ENCODE results near the gene HCST.
A peak's percentile ranks its signal among the peaks of the same experiment; 100 is the strongest.
"Not testable (repeated sequence)": the region's sequence is repeated elsewhere in the genome, so short reads cannot be mapped to it uniquely, and the experiment has no call there.

Gene HCST

DNA sequence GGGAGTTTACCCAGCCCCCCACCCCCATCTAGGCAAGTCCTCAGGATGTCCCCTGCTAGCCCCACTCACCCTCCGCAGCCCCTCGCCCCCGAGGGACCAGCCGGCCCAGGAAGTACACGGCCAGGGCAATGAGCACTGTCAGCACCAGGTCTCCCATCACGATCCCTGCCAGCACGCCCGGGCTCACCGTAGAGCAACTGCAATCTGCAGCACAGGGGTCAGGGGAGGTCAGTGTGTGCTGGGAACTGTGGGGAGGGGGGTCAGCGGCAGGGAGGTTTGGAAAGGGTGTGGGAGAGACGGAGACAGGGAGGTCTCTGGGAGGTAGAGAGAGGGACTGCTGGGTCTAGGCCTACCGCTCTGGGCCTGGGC lies 5.0 kb downstream of the HCST start:
- DNase-seq, result no peak

DNA sequence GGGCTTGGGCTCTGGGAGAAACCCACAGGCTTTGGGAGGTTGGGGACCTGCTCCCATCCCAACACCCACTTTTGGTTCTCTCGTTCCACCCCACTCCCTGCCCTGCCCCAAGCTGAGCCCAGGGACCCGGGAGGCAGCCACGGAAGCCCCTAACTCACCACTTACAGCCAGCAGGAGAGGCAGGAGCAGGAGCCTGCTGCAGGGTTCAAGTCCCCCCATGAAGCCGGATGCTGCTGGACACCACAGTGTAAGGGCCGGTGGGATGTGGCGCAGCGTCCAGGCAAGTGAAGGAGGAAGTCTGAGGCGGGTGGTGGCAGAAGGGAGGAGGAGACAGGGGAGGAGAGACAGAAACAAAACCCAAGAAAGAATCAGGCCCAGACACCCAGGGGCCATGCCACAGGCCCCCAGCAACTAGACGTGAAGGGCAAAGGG lies 5.7 kb downstream of the HCST start, which contains the start of gene TYROBP:
TYROBP (minus strand) TSS at position 286 of the 432 bp plus-strand sequence; CDS start at position 219, 67 bp downstream.
- DNase-seq, result no peak

DNA sequence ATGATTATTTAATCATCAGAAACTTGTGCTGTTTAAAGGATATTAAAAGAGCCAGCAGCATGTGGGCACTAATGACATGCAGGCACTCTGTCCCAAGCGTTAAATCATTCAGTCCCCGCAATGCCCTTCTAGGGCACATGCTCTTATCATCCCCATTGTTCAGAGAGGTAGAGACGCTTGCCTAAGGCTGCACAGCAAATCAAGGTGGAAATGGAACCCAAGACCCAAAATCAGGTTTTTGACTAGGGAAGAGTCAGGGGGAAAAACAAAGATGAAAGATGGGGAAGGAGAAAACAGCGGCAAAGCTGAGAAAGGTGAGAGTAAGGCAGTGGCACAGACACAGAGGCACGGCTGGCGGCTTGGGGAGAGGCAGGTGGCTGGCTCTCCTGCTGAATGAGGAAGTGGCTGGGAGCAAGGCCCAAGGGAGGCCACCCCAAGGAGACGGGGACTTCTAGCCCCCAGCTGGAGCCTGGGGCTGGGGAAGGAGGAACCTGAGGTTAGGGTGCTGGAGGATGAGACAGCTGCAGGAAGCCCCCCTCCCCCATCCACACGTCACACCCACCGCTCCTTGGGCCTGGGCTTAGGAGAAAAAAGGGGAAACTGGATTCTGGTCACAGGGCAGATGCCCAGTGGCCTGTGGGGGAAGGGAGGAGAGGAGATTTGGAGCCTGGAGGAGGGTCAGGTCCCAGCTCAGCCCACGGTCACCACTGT lies 6.8 kb downstream of the HCST start:
- no peak for DNase-seq

DNA sequence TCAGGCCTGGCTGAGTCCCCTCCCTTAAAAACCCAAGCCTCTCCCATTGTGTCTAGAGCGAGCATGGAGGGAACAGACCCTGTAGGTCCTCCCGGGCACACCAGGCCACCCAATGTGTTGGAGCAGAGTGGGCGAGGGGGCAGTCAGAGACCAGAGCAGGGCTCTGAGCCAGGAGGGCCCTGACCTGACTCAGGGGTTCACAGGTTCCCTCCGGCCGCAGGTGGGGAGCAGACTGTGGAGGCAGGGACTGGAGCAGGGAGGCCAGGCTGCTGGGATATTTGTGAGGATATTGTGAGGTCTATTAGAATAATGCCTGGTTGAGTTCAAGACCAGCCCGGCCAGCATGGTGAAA lies 7.3 kb downstream of the HCST start:
- no peak for DNase-seq

DNA sequence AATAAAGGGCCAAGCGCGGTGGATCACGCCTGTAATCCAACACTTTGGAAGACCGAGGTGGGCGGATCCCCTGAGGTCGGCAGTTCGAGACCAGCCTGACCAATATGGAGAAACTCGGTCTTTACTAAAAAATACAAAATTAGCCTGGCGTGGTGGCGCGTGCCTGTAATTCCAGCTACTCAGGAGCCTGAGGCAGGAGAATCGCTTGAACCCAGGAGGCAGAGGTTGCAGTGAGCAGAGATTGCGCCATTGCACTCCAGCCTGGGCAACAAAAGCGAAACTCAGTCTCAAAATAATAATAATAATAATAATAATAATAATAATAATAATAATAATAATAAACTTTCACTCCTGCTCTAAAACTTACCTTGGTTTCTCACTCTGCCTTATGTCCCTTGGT lies 8.0 kb downstream of the HCST start:
- not testable (repeated sequence) for DNase-seq

DNA sequence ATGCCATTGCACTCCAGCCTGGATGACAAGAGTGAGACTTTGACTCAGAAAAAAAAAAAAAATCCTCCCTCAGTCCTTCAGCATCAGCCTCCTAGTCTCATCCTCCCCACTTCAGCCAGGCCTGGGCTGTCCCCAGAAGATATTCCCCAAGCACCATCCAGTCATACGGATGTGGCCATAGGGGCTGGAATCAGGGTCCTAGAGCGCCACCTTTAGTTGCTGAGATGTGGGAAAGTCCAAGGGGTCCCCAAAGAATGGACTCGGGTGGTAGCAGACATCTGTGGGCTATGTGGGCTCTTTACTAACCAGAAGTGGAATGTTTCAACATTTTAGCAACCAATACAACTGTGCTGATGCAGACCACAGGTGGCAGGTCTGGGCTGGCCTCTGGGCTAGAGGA lies 8.8 kb downstream of the HCST start:
- DNase-seq, result no peak

DNA sequence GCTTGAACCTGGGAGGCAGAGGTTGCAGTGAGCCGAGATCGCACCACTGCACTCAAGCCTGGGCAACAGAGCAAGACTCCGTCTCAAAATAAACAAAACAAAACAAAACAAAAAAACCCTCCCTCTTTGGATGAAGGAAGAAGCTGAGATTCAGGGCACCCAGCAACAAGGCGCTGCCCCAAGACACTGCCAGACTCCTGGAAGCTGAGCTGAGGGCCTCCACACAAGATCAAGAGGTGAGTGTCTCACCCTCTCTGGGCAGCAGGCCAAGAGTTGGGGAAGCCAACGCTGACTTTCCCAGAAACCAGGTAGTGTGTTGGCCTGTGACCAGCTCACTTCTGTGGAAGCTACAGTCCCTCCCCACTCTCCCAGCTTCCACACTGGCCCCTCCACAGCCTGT lies 9.5 kb downstream of the HCST start:
- no peak for DNase-seq

DNA sequence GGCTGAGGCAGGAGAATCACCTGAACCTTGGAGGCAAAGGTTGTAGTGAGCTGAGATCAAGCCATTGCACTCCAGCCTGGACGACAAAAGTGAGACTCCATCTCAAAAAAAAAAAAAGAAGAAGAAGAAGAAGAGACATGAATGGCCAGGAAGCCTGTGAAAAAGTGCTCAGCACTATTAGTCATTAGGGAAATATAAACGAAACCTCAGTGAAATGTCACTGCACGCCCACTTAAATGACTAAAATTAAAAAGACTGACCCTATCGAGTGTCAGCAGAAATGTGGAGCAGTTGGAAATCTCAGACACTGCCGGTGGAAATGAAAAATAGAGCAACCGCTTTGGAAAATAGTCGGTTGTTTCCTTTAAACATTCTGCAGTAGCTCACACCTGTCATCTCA lies 11.3 kb downstream of the HCST start:
- DNase-seq, result no peak

DNA sequence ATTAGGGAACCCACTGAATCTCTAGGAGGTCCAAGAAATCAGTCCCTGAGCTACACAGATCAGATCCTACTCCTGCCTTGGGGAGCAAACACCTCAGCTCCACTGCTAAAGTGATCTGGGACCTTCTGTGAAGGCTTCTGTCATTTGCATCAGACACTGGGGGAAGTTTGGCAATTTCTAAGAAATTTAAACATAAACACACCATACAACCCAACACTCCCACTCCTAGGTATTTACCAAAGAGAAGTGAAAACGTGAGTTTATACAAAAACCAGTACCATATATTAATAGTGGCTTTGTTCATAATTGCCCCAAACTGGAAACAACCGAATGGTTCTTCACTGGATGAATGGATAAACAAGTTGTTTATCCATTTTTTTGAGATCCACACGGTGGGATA lies 13.1 kb downstream of the HCST start:
- no peak for DNase-seq

DNA sequence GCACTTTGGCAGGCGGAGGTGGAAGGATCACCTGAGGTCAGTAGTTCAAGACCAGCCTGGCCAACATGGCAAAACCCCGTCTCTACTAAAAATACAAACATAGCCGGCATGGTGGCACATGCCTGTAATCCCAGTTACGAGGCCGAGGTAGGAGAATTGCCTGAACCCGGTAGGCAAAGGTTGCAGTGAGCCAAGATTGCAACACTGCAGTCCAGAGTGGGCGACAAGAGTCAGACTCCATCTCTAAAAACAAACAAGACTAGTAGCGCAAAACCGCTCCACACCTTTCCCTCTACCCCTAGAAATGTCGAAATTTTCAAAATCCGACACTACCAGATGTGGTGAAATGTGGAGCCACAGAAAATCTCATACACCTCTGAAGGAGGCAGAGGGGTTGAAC lies 17.0 kb downstream of the HCST start:
- no peak for DNase-seq

DNA sequence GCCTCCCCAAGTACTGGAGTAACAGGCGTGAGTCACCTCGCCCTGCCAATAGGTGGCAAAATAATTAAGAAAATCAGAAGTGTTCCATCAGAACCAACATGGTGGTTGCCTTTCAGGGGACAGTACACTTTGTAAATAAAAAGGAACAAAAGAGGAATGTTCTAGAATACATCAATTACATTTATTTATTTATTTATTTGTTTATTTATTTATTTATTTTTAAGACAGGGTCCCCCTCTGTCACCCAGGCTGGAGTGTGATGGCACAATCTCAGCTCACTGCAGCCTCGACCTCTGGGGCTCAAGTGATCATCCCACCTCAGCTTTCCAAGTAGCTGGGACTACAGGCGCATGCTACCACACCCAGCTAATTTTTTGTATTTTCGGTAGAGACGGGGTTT lies 18.7 kb downstream of the HCST start:
- no peak for DNase-seq

DNA sequence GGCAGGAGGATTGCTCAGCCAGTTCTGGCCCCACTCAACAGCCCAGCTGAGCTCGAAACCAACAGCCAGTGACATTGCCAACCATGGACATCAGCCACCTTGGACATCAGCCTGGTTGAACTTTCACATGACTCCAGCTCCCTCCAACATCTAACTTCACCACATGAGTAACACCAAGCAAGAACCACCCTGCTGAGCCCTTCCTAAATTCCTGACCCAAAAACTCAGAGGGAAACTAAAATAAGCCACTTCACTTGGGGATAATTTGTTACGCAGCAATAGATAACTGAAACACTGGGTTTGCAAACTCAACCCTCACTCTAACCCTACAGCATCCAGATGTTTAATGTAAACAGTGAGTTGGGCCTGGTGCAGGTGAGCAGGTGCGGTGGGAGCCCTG lies 23.2 kb downstream of the HCST start:
- no peak for DNase-seq

DNA sequence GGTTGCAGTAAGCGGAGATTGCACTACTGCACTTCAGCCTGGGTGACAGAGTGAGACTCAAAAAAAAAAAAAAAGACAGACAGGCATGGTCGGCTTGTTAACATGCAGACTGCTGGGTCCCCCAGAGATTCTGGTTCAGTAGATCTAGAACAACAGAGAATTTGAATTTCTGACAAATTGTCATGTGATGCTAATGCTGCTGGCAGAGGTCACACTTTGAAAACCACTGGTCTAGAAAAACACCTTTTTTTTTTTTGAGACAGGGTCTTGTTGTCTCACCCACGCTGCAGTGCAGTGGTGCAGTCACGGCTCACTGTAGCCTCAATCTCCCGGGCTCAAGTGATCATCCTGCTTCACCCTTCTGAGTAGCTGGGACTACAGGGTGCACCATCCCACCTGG lies 26.2 kb downstream of the HCST start:
- DNase-seq, result no peak

DNA sequence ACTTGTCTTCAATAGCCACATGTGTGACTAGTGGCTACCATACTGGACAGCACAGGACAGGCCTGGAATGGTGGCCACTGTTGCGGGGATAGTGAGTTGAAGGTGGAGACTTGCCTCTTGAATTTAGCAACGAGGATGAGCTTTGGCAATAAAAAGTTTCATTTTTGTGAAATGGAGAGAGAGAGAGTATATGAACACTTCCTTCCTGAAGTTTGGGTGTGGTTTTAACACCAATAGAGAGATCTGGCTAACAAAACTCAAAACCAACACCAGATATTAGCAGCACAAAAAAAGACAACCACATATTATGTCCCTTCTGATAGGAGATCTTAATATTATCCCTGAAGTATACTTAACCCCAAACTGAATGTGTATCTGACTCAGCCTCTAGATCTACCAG lies 27.5 kb downstream of the HCST start:
- no peak for DNase-seq

DNA sequence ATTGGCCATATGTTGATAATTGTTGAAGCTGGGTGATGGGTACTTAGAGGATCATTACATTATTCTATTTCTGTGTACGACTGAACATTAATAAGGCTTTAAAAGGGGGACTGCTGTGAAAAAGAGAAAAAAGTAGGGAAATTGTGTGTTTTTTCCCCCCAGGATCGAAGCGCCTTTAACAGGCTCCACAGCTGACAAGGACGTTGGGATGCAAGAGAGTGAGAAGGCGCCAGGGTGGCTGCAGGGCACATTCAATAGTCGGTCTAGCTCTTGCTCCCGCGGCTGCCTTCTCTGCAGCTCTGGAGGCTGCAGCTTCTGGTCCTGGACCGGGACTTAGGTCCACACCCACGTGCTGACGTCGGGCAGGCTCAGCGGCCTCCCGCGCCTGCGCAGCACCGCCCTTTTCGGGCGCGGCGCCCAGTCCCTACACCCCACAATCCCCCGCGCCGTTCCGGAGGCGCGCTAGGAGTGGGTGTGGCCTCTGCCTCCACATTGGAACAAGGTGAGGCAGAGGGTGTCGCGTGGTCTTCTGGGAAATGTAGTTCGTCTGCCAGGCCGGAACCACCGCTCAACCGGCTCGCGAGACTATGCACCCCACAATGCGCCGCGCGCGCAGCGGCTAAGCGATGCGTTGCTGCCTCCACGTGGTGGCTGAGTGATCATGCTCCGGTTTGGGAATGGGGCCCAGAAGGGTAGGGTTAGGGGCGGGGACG lies 29.0 kb downstream of the HCST start:
- peak; percentile 100 for DNase-seq

DNA sequence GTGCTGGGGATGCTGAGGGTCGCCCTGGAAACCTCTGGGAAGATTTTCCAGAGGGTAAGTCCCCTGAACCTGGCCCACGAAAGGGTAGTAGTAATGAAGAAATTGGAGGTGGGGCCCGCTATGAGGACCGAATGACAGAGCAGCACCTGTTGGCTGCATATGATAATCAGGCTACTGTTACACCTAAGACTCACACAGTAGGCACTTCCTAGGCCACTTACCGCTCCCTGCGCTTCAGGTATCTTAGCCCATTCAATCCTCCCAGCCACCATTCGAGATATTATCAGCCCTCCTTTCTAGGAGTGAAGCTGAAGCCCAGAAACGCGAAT lies 29.5 kb downstream of the HCST start:
- DNase-seq, result no peak

DNA sequence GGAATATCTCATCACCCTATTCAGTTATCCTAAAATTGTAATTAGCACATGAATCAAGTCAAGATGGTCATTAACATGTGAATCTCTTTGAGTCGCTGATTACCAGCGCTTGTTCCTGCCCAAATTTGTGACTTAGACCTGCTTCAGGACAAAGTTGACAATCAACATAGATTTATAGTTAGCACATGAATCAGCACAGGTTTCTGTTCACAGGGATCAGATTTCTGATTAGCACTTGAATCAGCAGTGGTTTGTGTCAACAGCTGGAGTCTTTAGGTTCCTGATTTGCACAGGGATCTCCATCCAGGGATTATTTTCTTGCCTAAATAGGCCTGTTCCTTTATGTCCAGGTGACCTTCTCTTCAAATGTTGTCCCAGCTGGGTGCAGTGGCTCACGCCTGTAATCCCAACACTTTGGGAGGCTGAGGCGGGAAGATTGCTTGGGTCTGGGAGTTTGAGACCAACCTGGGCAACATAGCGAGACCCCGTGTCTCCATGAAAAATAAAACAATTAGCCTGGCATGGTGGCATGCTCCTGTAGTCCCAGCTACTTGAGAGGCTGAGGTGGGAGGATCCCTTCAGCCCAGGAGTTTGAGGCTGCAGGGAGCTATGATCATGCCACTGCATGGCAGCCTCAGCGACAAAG lies 30.1 kb downstream of the HCST start:
- DNase-seq, result no peak

DNA sequence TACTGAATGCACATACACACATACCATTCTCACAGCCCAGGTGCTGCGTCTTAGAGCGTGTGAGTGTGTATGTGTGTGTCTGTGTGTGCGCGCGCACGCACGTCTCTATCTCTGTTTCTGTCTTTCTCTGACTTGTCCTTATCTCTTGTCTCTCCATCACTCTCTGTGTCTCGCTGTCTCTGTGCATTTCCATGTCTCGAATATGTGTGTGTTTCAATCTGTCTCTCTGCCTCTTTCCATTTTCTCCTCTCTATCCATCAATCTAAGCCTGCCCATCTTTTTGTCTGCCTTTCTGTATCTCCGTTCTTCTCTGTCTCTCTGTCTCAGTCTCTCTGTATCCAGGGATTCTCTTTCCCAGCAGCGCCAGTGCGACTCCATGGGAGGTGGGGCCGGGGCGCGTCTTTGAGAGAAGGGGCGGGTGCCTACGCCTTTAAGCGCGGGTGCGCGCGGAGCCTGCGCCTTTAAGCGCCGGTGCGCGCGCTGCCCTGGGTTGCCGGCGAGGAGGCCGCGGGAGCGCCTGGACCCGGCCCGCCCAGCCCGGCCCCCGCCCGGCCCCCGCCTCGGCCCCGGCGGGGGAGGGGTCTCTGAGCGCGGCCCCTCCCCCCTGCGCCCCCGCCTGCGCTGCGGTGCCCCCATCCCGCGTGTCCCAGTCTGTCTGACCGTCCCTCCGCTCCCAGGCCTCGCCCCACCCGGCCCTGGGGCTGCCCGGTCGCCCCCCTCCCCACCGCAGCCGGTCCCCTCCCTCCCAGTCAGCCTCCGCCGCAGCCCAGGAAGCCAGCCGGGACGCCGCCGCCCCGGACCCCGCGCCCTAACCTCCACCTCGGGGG lies 33.8 kb downstream of the HCST start, which contains the start of gene LRFN3:
LRFN3 (plus strand) TSS at position 464 of the 827 bp plus-strand sequence. CDS start 3,052 bp downstream, outside the sequence.
- DNase-seq, result peak; percentile 99

DNA sequence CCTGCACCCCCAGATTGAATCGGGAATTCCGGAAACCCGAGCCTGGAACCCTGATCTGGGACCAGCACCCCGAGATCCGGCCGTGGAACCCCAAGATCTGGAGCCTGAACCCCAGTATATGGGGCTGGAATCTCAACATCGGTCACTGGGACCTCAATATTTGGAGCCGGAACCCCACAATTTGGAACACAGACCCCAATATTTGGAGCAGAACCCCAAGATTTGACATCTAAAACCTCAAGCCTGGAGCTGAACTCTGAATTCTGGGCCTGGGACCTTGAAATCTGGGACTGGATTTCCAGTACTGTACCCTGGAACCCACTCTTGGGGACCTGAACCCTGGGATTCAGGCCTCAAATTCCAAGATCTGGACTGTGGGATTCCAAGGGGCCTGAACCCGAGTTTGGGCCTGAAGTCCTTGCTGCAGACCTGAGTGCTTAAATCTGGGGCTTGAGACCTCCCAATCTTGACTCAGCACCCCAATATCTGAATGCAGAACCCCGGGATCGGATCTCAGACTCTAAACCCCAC lies 34.5 kb downstream of the HCST start:
- no peak for DNase-seq

DNA sequence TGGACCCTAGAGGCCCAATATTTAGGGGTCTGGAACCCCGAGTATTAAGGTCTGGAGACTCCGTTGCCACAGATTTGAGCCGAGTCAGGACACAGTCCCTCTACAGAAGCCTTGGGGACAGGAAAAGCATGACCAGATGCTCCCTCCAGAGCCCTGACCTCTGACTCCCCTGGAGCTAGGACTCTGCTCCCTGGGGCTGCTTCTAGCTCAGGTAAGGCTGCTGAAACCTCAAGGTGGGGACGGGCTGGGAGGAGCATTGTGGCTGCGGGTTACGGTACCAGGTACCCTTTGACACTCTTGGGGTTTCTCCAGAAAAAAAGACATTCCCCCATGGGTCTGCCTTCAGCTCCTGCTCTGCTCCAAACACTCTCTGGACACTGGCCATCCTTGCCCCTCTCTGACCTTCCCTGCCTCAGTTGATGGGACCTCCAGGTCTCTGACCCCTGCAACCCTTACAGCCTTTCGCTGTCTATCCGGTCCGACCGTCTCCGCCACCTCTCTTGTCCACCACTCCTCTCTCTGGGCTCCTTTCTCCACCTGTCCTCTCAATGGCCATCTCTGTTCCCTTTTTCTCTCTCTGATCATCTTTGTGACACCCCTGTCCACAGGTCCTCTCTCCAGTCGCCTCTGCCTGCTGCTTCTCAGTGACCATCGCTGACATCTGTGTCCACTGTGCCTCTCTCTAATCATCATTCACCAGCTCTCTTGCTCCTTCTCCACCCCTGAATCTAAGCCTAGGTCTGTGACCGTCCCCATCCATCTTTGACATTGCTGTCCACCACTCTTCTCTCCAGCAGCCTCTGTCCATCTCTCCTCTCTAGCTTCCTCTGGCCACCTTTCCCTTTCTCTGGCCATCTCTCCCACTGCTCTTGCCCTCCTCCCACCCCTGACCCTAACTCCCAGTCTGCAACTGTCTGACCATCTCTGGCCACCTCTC lies 35.3 kb downstream of the HCST start:
- DNase-seq, result no peak

DNA sequence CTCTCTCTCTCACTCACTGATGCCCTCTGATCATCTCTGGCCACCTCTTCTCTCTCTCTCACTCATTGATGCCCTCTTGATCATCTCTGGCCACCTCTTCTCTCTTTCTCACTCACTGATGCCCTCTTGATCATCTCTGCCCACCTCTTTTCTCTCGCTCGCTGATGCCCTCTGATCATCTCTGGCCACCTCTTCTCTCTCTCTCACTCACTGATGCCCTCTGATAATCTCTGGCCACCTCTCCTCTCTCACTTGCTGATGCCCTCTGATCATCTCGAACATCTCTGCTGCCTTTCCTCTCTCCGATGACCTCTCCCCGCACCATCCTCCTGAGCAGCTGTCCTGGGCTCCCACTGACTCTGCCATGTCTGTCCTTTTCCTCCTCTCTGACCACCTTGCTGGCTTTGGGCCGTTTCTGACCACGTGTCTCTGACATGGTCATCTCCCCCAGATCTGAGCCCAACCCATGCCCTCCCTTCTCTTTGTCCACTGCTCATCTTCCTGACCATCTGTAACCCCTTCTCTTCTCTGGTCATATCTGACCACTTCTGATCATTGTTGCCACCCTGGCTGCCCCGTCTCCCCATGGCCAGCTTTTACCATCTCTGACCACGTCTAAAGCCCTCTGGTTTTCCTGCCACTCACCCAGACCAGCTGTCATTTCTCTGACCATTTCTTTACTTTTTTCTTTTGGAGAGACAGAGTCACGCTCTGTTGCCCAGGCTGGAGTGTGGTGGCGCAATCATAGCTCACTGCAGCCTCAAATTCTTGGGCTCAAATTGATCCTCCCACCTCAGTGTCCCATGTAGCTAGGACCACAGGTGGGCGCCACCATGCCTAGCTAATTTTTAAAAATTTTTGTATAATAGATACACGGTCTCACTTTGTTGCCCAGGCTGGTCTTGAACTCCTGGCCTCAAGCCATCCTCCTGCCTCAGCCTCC lies 36.2 kb downstream of the HCST start:
- DNase-seq, result no peak
